Activated naive CD4-positive, alpha-beta T cell treated with anti-CD3 and anti-CD28 coated beads for 36 hours (primary cell): Measurements from ENCODE around the gene ZBTB40. TPM values are rescaled to one million over a fixed set of nuclear protein-coding genes. Genes with fewer than 3 reads are reported as not detected.

Experiments used
- CTCF ChIA-PET: fragments of 350-600 bp; sonication (Branson Sonifier 250); formaldehyde crosslinking; loops from one replicate; lab custom pipeline; 2021; ENCODE audit warnings: antibody characterized with exemption; lab: Charles Lee
- DNase-seq: peaks from one replicate; pipeline ENCODE4 v3.0.0-alpha.2; 2020
- H3K27ac Mint-ChIP-seq: one replicate; pipeline ENCODE4 v1.8.0; 2021; ENCODE audit warnings: mild to moderate bottlenecking, mixed read lengths
- H3K27me3 Mint-ChIP-seq: one replicate; pipeline ENCODE4 v1.8.0; 2021; ENCODE audit warnings: low read depth, mixed read lengths
- H3K36me3 Mint-ChIP-seq: one replicate; pipeline ENCODE4 v1.8.0; 2021; ENCODE audit warnings: low read depth, mixed read lengths
- H3K4me1 Mint-ChIP-seq: one replicate; pipeline ENCODE4 v1.8.0; 2021; ENCODE audit warnings: low read depth, mixed read lengths
- H3K4me3 Mint-ChIP-seq: one replicate; pipeline ENCODE4 v1.8.0; 2021; ENCODE audit warnings: mild to moderate bottlenecking, moderate library complexity, mixed read lengths
- H3K9me3 Mint-ChIP-seq: one replicate; pipeline ENCODE4 v1.8.0; 2021; ENCODE audit warnings: mixed read lengths
- intact Hi-C: fragments of 100-400 bp; cut with micrococcal nuclease; formaldehyde crosslinking; loops from one replicate; pipeline ENCODE4 v1.15.1; 2023
- total RNA-seq, 2 experiments: library from RNA; stranded (reverse); gene quantifications; one replicate each; pipeline ENCODE4 v1.2.3, GENCODE V29; 2021

ZBTB40 gene
- total RNA-seq, 2 experiments from 2014 or later = 11.5 to 13.1 TPM

DNA sequence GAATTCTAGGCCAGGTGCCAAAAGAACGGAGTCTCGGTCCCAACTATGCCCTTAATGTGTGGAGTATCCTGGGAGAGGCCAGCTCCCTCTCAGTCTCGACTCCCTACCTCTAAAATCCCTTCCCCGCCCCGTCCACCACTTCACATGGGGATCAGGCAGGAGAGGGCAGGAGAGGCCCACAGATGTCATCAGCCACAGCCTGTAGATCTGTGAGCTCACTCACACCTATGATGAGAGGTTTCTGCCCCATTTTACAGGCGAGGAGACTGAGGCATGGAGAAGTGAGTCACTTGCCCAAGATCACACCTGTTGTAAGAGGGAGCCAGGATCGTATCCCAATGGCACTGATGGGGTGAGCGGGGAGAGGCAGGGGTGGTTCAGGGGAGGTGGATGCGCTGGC lies 91.2 kb downstream of the ZBTB40 start:
- Mint-ChIP-seq H3K36me3 (no peaks in the 10 kb centered on the region), H3K4me3 (no peak overlapping the region), H3K9me3 (no peaks in the 10 kb centered on the region), H3K4me1 (peaks cover 8% of the 10 kb centered on the region), H3K27me3 (peaks cover 10% of the 10 kb centered on the region), H3K27ac (no peak overlapping the region)
- no peak for DNase-seq
- intact Hi-C loops = no loop called here
- CTCF ChIA-PET = interaction anchor here (0.6 kb wide), 1 partner anchor 291 kb away, joined by 3 read pairs; no protein-coding TSS in a partner anchor

DNA sequence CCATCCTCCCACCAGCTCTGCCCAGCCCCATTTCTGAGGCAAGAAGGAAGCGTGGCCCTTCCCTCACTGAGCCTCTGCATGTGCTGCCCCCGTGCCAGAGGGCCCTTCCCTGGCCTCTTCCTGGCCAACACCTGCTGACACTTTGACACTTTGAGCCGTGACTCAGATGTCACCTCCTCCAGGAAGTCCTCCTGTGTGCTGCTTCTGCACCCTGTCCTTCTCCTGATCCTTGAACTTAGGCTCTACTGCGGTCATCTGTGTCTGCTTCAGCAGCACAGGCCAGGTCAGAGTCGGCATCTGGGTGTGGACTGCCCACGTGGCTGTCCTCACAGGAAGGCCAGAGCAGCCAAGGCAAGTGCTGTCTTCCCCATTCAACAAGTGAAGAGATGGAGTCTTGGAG lies 92.0 kb downstream of the ZBTB40 start:
- Mint-ChIP-seq H3K4me3 (no peak overlapping the region), H3K27me3 (peaks cover 17% of the 10 kb centered on the region), H3K4me1 (peaks cover 8% of the 10 kb centered on the region), H3K36me3 (no peaks in the 10 kb centered on the region), H3K9me3 (no peaks in the 10 kb centered on the region), H3K27ac (no peak overlapping the region)
- intact Hi-C loops = no loop called here
- CTCF ChIA-PET = no interaction called here
- no peak for DNase-seq

GRCh38 chr1:22544606-22545005 lies 93.0 kb downstream of the ZBTB40 start:
- Mint-ChIP-seq H3K9me3 (no peaks in the 10 kb centered on the region), H3K36me3 (no peaks in the 10 kb centered on the region), H3K27me3 (peaks cover 26% of the 10 kb centered on the region), H3K4me3 (no peak overlapping the region), H3K27ac (no peak overlapping the region), H3K4me1 (peaks cover under 1% of the 10 kb centered on the region)
- CTCF ChIA-PET = no interaction called here
- no peak for DNase-seq
- intact Hi-C loops = no loop called here

DNA sequence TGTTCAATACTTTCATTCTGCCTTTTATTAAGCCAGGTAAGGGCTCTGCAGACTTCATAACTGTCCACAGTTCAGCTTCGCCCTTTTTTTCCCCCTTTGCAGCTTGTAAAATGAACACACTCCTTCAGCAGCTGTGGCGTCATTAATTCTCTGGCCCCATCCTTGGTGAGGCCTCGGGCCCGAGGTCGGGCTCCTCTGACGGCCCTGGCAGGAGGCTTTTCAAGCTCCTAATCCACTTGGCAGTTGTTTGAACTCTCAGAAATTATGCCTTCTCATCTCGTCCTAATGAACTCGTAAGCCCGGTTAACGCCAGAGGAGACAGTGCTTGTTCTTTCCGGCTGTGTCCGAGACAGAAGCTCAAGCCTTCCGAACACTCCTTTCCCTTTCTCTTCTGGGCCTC lies 93.5 kb downstream of the ZBTB40 start:
- CTCF ChIA-PET = no interaction called here
- H3K4me1 Mint-ChIP-seq = no peaks in the 10 kb centered on the region
- intact Hi-C loops = no loop called here
- H3K36me3 Mint-ChIP-seq = no peaks in the 10 kb centered on the region
- no peak overlapping the region for H3K4me3 Mint-ChIP-seq
- no peak for DNase-seq
- peaks cover 26% of the 10 kb centered on the region for H3K27me3 Mint-ChIP-seq
- H3K27ac Mint-ChIP-seq = no peak overlapping the region
- H3K9me3 Mint-ChIP-seq = no peaks in the 10 kb centered on the region

DNA sequence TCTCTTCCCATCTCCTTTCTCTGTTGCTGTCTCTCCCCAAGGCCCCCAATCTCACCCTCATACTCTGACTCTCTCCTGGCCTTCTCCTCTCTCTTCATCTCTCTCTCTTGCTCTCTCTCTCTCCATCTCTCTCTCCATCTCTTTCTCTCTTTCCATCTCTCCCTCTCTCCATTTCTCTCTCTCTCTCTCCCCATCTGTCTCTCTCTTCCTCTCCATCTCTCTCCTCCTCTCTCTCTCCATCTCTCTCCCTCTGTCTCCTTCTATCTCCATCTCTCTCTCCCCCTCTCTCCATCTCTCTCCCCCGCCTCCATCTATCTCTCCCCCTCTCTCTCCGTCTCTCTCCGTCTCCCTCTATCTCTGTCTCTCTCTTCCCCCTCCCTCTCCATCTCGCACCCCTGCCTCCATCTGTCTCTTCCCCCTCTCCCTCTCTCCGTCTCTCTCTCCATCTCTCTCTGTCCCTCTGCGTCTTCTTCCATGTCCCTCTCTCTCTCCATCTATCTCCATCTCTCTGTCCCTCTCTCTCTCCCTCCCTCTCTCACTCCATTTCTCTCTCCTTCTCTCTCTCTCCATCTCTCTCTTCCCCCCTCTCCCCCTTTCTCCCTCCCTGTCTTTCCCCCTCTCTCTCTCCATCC lies 95.7 kb downstream of the ZBTB40 start:
- no peak for DNase-seq
- H3K4me3 Mint-ChIP-seq = no peak overlapping the region
- peaks cover 31% of the 10 kb centered on the region for H3K27me3 Mint-ChIP-seq
- intact Hi-C loops = no loop called here
- H3K27ac Mint-ChIP-seq = no peak overlapping the region
- H3K36me3 Mint-ChIP-seq = no peaks in the 10 kb centered on the region
- H3K9me3 Mint-ChIP-seq = no peaks in the 10 kb centered on the region
- H3K4me1 Mint-ChIP-seq = no peaks in the 10 kb centered on the region
- CTCF ChIA-PET = no interaction called here

DNA sequence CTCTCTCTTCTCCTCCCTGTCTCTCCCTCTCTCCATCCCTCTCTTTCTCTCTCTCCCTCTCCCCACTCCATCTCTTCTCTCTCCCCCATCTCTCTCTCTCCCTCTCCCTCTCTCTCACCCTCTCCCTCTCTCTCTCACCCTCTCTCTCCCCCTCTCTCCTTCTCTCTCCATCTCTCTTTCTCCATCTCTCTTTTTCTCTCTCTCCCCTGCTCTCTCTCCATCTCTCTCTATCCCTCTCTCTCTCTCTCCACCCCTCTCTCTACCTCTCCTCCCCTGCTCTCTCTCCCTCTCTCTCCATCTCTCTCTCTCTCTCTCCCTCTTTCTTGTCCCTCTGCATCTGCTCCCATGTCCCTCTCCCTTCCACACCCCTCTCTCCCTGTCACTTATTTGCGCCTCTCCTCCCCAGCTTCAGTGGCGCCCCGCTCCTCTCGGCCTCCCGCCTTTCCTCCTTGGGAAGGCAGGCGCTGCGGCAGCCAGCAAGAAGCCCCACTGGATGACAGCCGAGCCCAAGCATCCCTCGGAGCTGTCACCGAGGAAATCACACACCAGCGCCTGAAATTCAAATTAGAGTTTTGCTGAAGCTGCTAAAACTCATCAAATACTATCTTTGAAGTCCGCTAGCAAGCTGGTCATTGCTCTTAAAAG lies 96.3 kb downstream of the ZBTB40 start:
- intact Hi-C loops = no loop called here
- CTCF ChIA-PET = no interaction called here
- Mint-ChIP-seq H3K27me3 (peaks cover 34% of the 10 kb centered on the region), H3K9me3 (no peaks in the 10 kb centered on the region), H3K4me1 (no peaks in the 10 kb centered on the region), H3K36me3 (no peaks in the 10 kb centered on the region), H3K27ac (no peak overlapping the region), H3K4me3 (no peak overlapping the region)
- DNase-seq = no peak

- H3K27me3 Mint-ChIP-seq = peaks cover 43% of the 10 kb centered on the region
- H3K36me3 Mint-ChIP-seq = no peaks in the 10 kb centered on the region
- intact Hi-C loops = no loop called here
- no peak overlapping the region for H3K4me3 Mint-ChIP-seq
- no peaks in the 10 kb centered on the region for H3K4me1 Mint-ChIP-seq
- no peaks in the 10 kb centered on the region for H3K9me3 Mint-ChIP-seq
- H3K27ac Mint-ChIP-seq = no peak overlapping the region
- CTCF ChIA-PET = no interaction called here
- DNase-seq = no peak
Observed at GRCh38 chr1:22550021-22550420, 98.4 kb downstream of the ZBTB40 start.

GRCh38 chr1:22551591-22551990 lies 99.9 kb downstream of the ZBTB40 start:
- CTCF ChIA-PET = no interaction called here
- no peak overlapping the region for H3K27ac Mint-ChIP-seq
- no peaks in the 10 kb centered on the region for H3K9me3 Mint-ChIP-seq
- H3K4me1 Mint-ChIP-seq = no peaks in the 10 kb centered on the region
- intact Hi-C loops = no loop called here
- DNase-seq = no peak
- H3K4me3 Mint-ChIP-seq = no peak overlapping the region
- H3K36me3 Mint-ChIP-seq = no peaks in the 10 kb centered on the region
- peaks cover 51% of the 10 kb centered on the region for H3K27me3 Mint-ChIP-seq

DNA sequence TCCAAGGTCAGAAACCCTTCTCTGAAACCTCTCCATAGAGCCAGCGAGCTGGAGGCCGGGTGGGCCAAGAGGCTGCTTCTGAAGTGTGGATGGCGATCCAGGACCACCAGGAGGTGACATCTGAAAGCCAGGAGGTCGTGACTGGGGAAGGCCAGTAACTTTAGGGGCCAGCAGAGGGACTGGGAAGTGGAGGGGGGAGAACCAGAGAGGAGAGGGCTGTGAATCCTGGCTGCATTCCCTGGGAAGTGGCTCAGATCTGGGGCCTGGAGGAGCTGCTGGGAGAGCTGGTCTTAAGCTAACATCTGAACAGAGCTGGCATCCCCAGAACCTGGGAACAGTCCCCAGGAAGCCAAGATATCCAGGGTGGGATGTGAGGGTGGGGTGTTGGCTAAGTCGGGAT lies 100.4 kb downstream of the ZBTB40 start:
- Mint-ChIP-seq H3K4me1 (no peaks in the 10 kb centered on the region), H3K27ac (no peak overlapping the region), H3K36me3 (no peaks in the 10 kb centered on the region), H3K27me3 (peaks cover 52% of the 10 kb centered on the region), H3K4me3 (no peak overlapping the region), H3K9me3 (no peaks in the 10 kb centered on the region)
- intact Hi-C loops = no loop called here
- DNase-seq = no peak
- CTCF ChIA-PET = no interaction called here

- Mint-ChIP-seq H3K9me3 (no peaks in the 10 kb centered on the region), H3K4me3 (no peak overlapping the region), H3K27ac (no peak overlapping the region), H3K36me3 (no peaks in the 10 kb centered on the region), H3K27me3 (peaks cover 50% of the 10 kb centered on the region), H3K4me1 (no peaks in the 10 kb centered on the region)
- CTCF ChIA-PET = no interaction called here
- intact Hi-C loops = no loop called here
- no peak for DNase-seq
Observed at GRCh38 chr1:22553104-22553880, 101.6 kb downstream of the ZBTB40 start.

DNA sequence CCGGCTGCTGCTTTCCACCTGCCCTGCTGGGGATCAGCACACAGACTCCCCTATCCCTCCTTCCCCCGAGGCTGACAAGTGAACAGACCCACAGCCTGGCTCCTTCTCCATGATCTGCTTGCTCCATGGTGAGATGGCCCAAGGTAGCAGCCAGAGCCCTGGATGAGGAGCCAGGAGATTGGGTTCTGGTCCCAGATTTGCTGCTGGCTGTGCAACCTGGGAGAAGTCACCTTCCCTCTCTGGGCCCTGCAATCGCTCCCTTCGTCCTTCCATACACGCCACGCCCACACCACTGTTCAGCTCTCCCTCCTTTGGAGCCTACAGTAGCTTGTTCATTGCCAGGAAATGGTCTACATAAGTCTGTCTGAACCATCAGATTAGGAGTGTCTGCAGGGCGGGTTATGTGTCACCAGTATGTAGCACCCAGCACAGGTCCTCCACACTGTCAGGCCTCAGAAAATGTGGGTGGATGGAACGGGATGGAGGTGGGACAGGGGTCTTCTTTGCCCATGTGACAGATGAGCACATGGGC lies 102.4 kb downstream of the ZBTB40 start:
- no peak overlapping the region for H3K4me3 Mint-ChIP-seq
- no peaks in the 10 kb centered on the region for H3K4me1 Mint-ChIP-seq
- peaks cover 46% of the 10 kb centered on the region for H3K27me3 Mint-ChIP-seq
- intact Hi-C loops = no loop called here
- no peak overlapping the region for H3K27ac Mint-ChIP-seq
- no peaks in the 10 kb centered on the region for H3K9me3 Mint-ChIP-seq
- no peak for DNase-seq
- CTCF ChIA-PET = no interaction called here
- H3K36me3 Mint-ChIP-seq = no peaks in the 10 kb centered on the region

- Mint-ChIP-seq H3K4me1 (no peaks in the 10 kb centered on the region), H3K4me3 (no peak overlapping the region), H3K27me3 (peaks cover 44% of the 10 kb centered on the region), H3K27ac (no peak overlapping the region), H3K36me3 (no peaks in the 10 kb centered on the region), H3K9me3 (no peaks in the 10 kb centered on the region)
- intact Hi-C loops = no loop called here
- CTCF ChIA-PET = no interaction called here
- no peak for DNase-seq
Observed at GRCh38 chr1:22555371-22555656, 103.7 kb downstream of the ZBTB40 start.
